Measurements from ENCODE around the gene AMPD3. TPM values are rescaled to one million over a fixed set of nuclear protein-coding genes. Genes with fewer than 3 reads are reported as not detected.

Gene AMPD3
- total RNA-seq, 2 donors from 2014 or later, result 30.6 to 179 TPM

GRCh38 chr11:10496296-10496936 lies 41.4 kb downstream of the AMPD3 start:
- ATAC-seq (replicated peaks), result no peak
- Mint-ChIP-seq H3K4me1 (peaks cover 8% of the 10 kb centered on the region), H3K27ac (peak overlapping the region; percentile 60), H3K4me3 (no peak overlapping the region), H3K9me3 (no peaks in the 10 kb centered on the region), H3K27me3 (no peaks in the 10 kb centered on the region), H3K36me3 (ENCODE audit: low read depth) (no peaks in the 10 kb centered on the region)

- Mint-ChIP-seq H3K4me1 (peaks cover 3% of the 10 kb centered on the region), H3K4me3 (no peak overlapping the region), H3K27me3 (no peaks in the 10 kb centered on the region), H3K36me3 (ENCODE audit: low read depth) (no peaks in the 10 kb centered on the region), H3K27ac (peak overlapping the region; percentile 1), H3K9me3 (no peaks in the 10 kb centered on the region)
- ATAC-seq (replicated peaks), result no peak
Observed at GRCh38 chr11:10497371-10498021, 42.4 kb downstream of the AMPD3 start.

GRCh38 chr11:10498022-10498400 lies 42.9 kb downstream of the AMPD3 start:
- Mint-ChIP-seq H3K36me3 (ENCODE audit: low read depth) (no peaks in the 10 kb centered on the region), H3K9me3 (no peaks in the 10 kb centered on the region), H3K4me1 (no peaks in the 10 kb centered on the region), H3K27me3 (no peaks in the 10 kb centered on the region), H3K4me3 (no peak overlapping the region), H3K27ac (peak overlapping the region; percentile 1)
- no peak for ATAC-seq (replicated peaks)

- Mint-ChIP-seq H3K4me1 (no peaks in the 10 kb centered on the region), H3K4me3 (no peak overlapping the region), H3K9me3 (no peaks in the 10 kb centered on the region), H3K27me3 (no peaks in the 10 kb centered on the region), H3K36me3 (ENCODE audit: low read depth) (no peaks in the 10 kb centered on the region), H3K27ac (peak overlapping the region; percentile 1)
- no peak for ATAC-seq (replicated peaks)
Observed at GRCh38 chr11:10498426-10499250, 43.6 kb downstream of the AMPD3 start.

- H3K27ac Mint-ChIP-seq, result no peak overlapping the region
Observed at GRCh38 chr11:10499452-10499851, 44.4 kb downstream of the AMPD3 start.

GRCh38 chr11:10499874-10500601 lies 45.0 kb downstream of the AMPD3 start:
- H3K4me1 Mint-ChIP-seq, result no peaks in the 10 kb centered on the region
- no peaks in the 10 kb centered on the region for H3K36me3 Mint-ChIP-seq (ENCODE audit: low read depth)
- ATAC-seq (replicated peaks), result no peak
- no peaks in the 10 kb centered on the region for H3K27me3 Mint-ChIP-seq
- H3K9me3 Mint-ChIP-seq, result no peaks in the 10 kb centered on the region
- H3K27ac Mint-ChIP-seq, result peak overlapping the region; percentile 29
- H3K4me3 Mint-ChIP-seq, result no peak overlapping the region

More at GRCh38 chr11:10499452-10499851, 44.4 kb downstream of the AMPD3 start:
- H3K27me3 Mint-ChIP-seq, result no peaks in the 10 kb centered on the region
- ATAC-seq (replicated peaks), result no peak
- no peaks in the 10 kb centered on the region for H3K36me3 Mint-ChIP-seq (ENCODE audit: low read depth)
- no peak overlapping the region for H3K4me3 Mint-ChIP-seq
- H3K9me3 Mint-ChIP-seq, result no peaks in the 10 kb centered on the region
- H3K4me1 Mint-ChIP-seq, result no peaks in the 10 kb centered on the region

- no peaks in the 10 kb centered on the region for H3K27me3 Mint-ChIP-seq
- H3K9me3 Mint-ChIP-seq, result no peaks in the 10 kb centered on the region
- H3K4me3 Mint-ChIP-seq, result no peak overlapping the region
- H3K4me1 Mint-ChIP-seq, result no peaks in the 10 kb centered on the region
- no peak for ATAC-seq (replicated peaks)
- no peaks in the 10 kb centered on the region for H3K36me3 Mint-ChIP-seq (ENCODE audit: low read depth)
- H3K27ac Mint-ChIP-seq, result peak overlapping the region; percentile 29
Observed at GRCh38 chr11:10500757-10501684, 46.0 kb downstream of the AMPD3 start.

GRCh38 chr11:10502065-10502680 lies 47.1 kb downstream of the AMPD3 start:
- Mint-ChIP-seq H3K27me3 (no peaks in the 10 kb centered on the region), H3K4me1 (no peaks in the 10 kb centered on the region), H3K9me3 (no peaks in the 10 kb centered on the region), H3K4me3 (no peak overlapping the region), H3K36me3 (ENCODE audit: low read depth) (no peaks in the 10 kb centered on the region), H3K27ac (no peak overlapping the region)
- no peak for ATAC-seq (replicated peaks)

- ATAC-seq (replicated peaks), result no peak
- H3K4me3 Mint-ChIP-seq, result no peak overlapping the region
- H3K9me3 Mint-ChIP-seq, result no peaks in the 10 kb centered on the region
- no peaks in the 10 kb centered on the region for H3K36me3 Mint-ChIP-seq (ENCODE audit: low read depth)
- H3K27me3 Mint-ChIP-seq, result no peaks in the 10 kb centered on the region
- H3K4me1 Mint-ChIP-seq, result no peaks in the 10 kb centered on the region
- H3K27ac Mint-ChIP-seq, result peak overlapping the region; percentile 12
Observed at GRCh38 chr11:10502770-10503169, 47.7 kb downstream of the AMPD3 start.

- Mint-ChIP-seq H3K27me3 (no peaks in the 10 kb centered on the region), H3K4me3 (no peak overlapping the region), H3K27ac (peak overlapping the region; percentile 12), H3K9me3 (no peaks in the 10 kb centered on the region), H3K36me3 (ENCODE audit: low read depth) (no peaks in the 10 kb centered on the region), H3K4me1 (no peaks in the 10 kb centered on the region)
- ATAC-seq (replicated peaks), result no peak
Observed at GRCh38 chr11:10503221-10503620, 48.2 kb downstream of the AMPD3 start.

GRCh38 chr11:10503777-10504480 lies 48.9 kb downstream of the AMPD3 start:
- no peak for ATAC-seq (replicated peaks)
- no peak overlapping the region for H3K4me3 Mint-ChIP-seq
- no peaks in the 10 kb centered on the region for H3K9me3 Mint-ChIP-seq
- no peaks in the 10 kb centered on the region for H3K4me1 Mint-ChIP-seq
- H3K27me3 Mint-ChIP-seq, result no peaks in the 10 kb centered on the region
- H3K27ac Mint-ChIP-seq, result no peak overlapping the region
- no peaks in the 10 kb centered on the region for H3K36me3 Mint-ChIP-seq (ENCODE audit: low read depth)

- no peaks in the 10 kb centered on the region for H3K4me1 Mint-ChIP-seq
- no peaks in the 10 kb centered on the region for H3K9me3 Mint-ChIP-seq
- H3K36me3 Mint-ChIP-seq (ENCODE audit: low read depth), result no peaks in the 10 kb centered on the region
- no peak overlapping the region for H3K27ac Mint-ChIP-seq
- ATAC-seq (replicated peaks), result no peak
- no peak overlapping the region for H3K4me3 Mint-ChIP-seq
- H3K27me3 Mint-ChIP-seq, result no peaks in the 10 kb centered on the region
Observed at GRCh38 chr11:10504490-10504889, 49.4 kb downstream of the AMPD3 start.
